GM19372 (cell line): ENCODE measurements around the gene CHAT.
"Not testable (repeated sequence)": the region's sequence is repeated elsewhere in the genome, so short reads cannot be mapped to it uniquely, and the experiment has no call there.

Experiments used
- ATAC-seq: cut with Tn5 transposase; IDR thresholded peaks from one replicate; pipeline ENCODE4 v1.9.1; 2021; ENCODE audit warnings: mild to moderate bottlenecking, low read depth, moderate library complexity; ENCODE audit not compliant: unreplicated experiment

The CHAT gene

DNA sequence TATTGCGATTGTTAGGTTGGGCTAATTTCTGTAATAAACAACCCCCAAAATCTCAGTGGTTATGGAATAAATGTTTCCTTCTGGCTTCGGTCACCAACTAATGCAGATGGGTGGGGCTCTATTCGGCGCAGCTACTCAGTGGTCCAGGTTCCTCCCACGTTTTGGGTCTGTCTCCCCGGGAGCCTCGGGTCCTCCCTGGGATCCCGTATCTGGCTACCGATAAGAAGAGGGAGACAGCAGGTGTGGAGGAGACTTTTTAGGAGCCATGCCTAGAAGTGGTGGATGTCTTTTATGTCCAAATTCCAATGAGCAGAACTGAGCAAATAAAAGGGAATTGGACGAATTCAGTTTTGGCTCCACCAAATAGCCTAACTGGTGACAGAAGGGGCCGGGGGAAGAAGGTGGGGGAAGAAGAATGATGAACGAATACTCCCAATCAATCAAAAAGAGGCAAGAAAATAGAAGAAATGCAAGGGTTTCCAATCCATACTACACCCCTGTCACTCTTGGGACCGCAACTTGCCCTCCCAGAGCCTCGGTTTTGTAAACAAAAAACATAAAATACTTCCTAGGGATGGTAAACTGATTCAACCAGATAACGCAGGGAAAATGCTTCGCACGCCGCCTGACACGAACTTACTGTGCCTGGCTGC is 65.1 kb downstream of the CHAT start:
- ATAC-seq: no peak

DNA sequence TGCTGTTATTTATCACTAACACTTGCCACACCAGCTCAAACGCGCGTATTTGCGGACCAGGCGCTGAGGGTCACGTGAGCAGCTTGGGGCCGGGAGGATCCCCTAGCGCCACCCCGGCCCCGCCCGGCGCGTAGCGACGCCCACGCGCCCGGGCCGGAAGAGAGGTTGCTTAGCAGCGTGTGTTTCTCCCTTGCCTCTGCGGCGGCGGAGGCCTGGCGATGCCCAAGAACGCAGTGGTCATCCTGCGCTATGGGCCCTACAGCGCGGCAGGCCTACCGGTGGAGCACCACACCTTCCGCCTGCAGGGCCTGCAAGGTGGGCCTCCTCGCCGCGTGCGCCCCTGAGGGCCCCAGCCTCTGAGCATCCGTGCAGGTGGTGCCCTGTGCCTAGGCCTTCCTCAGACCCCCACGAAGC is 65.7 kb downstream of the CHAT start, which contains the start of gene C10orf53:
Gene C10orf53 (plus strand): TSS at position 172 of the 414 bp plus-strand sequence. CDS start 47 bp downstream, at position 219.
- ATAC-seq: no peak

DNA sequence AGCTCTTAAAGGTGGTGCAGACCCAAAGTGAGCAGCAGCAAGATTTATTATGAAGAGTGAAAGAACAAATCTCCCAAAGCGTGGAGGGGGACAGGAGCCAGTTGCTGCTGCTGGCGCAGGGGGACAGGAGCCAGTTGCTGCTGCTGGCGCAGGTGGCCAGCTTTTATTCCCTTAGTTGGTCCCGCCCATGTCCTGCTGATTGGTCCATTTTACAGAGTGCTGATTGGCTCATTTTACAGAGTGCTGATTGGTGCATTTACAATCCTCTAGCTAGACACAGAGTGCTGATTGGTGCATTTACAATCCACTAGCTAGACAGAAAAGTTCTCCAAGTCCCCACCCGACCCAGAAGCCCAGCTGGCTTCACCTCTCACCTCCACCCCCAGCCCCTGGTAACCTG is 68.6 kb downstream of the CHAT start:
- ATAC-seq: not testable (repeated sequence)

DNA sequence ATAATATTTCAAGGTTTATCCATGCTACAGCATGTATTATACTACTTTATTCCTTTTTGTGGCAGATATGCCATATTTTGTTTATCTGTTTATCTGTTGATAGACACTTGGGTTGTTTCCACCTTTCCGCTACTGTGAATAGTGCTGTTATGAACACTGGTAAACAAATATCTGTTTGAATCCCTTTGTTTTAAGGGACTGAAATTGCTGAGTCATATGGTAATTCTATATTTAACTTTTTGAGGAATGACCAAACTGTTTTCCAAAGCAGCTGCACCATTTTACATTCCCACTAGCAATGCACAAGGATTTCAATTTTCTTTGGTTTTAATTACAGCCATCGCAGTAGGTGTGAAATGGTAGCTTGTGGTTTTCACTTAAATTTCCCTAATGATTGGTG is 69.0 kb downstream of the CHAT start:
- ATAC-seq: no peak

DNA sequence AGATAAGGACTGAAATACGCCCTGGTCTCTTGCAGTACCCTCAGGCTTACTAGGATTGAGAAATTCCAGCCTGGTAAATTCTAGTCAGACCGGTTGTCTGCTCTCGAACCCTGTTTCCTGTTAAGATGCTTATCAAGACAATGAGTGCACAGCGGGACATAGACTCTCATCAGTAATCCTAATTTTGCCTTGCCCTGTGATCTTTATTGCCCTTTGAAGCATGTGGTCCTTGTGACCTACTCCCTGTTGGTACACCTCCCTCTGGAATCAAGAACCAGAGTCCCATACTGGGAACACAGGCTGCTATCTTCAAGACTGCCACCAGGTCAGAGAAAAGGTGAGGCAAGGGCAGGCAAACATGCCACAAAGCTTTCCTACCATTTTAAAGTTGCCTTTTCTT is 72.8 kb downstream of the CHAT start:
- no peak for ATAC-seq

DNA sequence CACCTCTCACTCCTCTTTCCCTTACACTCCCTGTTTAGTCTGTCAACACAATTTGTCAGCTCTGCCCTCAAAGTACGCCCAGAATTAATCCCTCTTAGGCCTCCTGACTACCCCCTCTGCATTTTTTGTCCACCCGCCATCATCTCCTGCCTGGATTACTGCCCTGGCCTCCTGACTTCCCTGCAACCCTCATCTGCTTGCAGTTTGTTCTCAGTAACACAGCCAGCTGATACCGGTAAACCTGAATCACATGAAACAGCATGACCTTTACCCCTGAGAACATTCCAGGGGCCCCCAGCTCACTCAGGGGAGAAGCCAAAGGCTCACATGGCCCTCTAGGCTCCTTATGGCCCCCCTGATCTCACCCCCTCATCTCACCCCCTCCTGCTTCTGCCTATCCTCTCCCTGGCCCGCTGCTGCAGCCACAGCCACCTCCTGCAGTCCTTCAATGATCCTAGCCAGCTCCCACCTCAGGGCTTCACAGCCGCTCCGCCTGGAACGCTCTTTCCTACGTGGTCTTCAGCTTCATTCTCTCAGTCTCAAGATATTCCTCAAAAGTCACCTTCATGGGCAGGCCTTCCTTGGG is 74.5 kb downstream of the CHAT start:
- ATAC-seq: no peak

DNA sequence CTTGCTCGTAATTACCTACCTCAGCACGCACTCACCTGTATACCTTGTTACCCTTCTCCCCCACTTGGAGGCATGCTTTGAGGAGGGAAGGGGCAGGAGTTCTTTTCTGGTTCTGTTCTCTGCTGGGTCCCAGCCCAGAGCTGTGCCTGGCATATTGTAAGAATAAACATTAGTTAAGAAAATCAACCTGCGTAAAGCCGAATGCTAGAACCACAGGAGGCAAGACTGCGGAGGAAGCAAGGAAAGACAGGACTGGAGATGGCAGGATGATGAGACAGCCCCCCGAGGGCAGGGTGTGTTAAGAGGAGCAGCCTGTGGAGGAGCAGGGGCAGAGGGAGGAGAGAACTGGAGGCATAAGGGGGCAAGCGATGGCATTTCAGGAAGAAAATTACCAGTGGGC is 75.1 kb downstream of the CHAT start:
- no peak for ATAC-seq

DNA sequence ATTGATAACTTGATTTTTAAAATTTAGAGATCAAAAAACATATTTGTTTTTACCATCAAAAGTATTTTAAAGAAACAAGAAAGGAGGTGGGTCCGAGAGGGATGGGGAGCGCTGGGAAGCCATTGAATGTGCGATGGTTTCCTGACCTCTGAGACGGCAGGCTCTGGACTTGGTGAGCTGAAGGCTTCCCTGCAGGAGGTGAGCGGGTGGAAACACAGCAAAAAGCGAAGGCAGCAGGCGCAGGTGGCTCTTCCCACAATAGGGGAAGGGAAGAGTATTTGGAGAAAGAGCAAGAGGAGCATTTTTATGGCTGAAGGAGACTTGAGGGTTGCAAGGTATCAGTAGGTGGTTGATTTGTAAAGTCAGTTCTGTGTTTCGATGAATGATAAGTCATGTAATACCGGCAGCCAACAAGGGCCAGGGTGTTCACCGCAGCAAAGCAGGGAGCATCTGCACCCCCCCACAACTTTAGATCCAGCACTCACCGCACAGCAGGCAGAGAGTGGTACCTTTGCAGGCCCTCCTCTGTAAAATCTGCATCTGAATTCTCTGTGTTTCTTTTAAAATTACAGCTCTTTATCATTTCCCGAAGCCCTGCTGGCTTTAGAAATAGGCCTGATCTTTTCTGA is 76.2 kb downstream of the CHAT start:
- ATAC-seq: no peak

DNA sequence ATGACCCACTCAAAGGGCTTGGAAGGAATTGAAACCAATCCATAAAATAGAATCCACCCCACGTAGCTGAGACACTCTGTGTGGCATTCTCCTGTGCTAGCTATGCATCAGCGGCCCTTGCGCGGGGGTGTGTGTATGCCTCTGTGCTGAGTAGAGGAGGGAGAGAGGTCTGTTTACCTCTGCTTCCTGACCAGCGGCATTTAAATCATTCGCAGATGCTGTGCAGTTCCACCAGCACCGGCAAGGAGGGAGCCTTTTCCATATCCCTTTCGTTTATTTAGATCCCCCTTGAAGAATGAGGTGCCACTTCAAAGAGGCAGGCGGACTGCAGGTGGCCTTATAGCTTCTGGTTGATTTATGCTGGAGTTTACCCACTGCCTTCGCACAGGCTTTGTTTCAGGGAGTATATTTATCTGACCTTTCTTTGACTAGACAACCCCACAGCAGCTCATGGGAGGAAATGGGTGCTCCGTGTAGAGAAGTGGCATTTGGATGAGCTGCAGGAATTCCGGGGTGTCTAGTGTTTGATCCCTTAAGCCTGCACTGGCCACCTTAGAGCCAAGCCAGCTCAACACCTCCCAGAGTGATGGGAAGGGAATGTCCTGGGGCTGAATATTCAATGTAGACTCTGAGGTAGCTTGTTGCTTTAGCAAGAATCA is 77.0 kb downstream of the CHAT start:
- ATAC-seq: no peak

DNA sequence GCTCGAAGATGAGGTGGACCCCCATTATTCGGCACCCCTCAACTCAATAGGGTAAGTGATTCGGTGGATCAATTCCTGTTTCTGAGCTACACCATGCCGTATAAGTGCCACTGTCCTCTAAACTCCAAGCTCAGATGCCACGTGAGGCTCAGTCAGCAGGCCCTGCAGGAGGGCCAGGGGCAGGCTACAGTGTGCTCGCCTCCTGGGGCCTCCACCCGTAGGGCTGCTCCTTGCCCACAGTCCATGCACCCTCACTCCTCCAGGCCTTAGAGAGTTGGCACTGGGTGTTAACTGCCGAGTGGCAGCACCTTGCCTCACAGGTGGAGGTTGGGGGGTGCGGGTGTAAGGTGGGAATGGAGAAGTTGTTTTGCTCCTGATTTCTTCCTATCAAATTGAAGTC is 77.8 kb downstream of the CHAT start:
- ATAC-seq: no peak

DNA sequence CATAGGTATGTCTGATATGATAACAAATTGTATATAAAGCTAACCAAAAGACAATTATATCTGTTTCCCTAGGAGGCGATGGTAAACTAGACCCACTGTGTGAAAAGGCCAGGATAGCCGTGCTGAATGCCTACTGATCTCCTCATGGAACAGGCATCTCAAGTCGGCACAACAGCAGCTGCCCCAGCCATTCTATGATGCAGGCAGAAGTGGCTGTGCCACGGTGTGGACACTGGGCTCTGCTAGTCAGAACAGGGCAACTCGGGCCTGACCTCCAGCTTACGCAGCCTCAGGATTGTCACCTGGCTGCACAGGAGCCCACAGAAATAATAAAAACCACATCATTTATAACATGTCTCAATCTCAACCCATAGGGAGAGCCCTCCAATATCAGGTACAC is 80.6 kb downstream of the CHAT start:
- ATAC-seq: no peak

DNA sequence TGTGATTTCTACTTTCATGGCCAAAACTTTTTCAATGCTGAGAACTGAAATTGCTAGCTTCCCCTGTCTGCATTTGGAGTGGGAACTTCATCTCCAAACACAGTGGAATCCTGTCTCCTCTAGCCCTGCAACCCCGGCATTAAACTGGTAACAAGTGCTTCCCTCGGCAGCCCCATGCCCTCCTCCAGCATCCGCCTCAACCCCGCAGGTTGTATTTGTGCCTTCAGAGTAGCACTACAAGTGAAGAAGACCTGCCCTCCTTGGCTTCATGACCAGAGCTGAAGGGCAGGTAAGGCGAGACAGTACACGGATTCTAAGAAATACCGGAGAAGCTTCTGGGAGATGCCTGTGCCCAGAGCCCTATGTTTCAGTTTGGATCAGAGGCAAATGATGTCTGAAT is 82.5 kb downstream of the CHAT start:
- no peak for ATAC-seq

DNA sequence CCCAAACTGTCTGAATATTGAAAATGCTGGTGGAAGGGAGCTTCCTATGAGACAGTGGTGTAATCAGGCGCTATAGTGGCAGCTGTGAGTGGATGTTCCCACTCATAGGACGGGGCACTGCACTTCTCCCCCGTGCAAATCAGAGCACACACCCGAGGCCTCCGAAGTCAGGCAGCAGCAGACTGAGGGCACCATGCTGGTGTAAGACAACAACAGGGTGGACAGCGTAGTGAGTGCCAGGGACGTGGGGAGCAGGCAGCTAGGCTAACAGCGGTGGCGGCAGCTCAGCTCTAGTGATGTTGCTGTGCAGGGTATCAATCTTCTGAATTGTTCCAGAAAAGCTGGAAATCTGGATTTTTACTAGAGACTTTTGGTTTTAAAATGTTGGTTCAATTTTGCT is 84.8 kb downstream of the CHAT start:
- ATAC-seq: no peak

DNA sequence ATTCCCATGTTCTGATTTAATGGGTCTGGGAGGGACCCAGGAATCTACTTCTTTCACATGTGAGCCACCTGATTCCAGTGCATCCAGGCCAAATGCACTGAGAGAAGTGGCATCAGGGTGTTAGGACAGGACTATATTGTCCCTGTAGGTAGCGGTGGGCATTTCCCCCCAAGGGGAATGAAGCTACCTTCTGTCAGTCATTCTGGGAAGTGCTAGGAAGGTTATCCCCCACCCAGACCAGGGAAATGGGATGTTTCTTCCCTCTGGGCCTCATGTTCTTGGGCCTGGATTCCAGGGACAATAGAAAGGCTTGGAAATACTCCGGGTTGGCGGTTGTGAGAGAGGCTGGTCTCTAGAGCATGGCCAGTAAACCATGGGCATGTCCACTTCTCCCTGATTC is 86.4 kb downstream of the CHAT start:
- no peak for ATAC-seq

DNA sequence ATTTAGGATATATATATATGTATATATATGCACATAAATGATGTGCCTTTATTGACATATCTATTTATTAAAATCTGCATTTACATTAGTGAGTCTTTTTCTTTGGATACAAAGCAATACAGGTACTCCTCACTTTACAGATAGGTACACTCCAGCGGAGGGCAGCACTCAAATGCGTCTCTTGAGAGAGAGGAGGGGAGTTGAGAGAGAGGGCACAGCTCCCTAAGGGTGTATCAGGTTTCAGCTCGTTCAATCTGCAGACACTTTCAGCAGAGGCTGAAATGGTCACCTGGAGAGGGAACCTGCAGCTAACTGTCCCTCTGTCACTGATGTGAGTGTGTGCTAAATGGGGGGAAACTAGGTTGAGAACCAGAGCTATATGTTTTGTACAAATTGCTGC is 87.2 kb downstream of the CHAT start:
- ATAC-seq: no peak

DNA sequence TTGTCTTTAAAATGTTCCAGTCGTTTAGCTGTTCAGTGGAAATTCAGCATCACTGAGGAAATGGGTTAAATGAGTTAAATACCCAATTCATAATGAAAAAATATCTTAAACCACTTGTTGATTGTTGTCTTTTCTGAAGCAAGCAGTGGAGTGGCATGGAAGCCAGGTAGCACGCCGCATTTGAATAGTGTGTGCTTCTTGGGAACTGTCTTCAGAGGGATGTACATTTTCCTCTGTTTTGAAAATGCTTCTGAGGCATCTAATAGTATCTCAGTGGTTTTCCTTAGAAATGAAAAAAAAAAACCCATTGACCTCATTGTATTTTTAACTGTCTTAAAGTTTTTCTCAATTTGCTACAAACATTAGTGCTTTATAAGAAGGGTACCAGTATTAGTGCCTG is 93.7 kb downstream of the CHAT start:
- ATAC-seq: no peak

DNA sequence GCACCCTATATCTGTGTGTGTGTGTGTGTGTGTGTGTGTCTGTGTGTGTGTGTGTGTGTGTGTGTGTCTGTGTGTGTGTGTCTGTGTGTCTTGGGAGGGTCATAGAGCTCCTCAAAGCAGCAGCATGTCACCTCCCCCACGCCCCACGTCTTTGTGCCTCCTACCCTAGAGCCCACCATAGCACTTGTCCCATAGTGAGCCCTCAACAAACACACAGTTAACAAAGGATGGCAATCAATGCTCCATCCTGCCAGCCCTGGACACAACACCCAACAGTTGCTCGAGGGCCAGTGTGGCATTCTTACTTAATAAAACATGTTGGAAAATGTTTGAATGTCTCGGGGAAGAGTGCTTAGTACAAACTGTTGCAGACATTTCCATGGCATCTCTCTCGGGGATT is 96.1 kb downstream of the CHAT start:
- no peak for ATAC-seq

DNA sequence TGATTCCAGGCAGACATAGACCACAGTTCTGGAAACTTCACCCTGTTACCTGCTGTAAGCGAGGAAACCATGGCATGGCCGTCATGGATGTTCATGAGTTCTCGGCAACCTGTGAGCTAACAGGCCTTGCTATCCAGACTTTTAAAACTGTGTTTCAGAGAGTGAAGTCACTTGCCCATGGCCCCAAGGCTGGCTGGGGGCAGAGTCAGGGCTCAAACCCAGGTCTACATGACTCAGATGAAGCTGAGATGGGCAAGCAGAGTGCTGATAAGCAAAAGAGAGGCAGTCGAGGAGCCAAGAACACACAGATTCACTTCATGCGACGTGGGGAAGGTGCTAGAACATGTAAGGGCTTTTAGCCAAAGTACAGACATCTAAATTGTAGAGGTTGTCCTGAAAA is 97.1 kb downstream of the CHAT start:
- no peak for ATAC-seq

DNA sequence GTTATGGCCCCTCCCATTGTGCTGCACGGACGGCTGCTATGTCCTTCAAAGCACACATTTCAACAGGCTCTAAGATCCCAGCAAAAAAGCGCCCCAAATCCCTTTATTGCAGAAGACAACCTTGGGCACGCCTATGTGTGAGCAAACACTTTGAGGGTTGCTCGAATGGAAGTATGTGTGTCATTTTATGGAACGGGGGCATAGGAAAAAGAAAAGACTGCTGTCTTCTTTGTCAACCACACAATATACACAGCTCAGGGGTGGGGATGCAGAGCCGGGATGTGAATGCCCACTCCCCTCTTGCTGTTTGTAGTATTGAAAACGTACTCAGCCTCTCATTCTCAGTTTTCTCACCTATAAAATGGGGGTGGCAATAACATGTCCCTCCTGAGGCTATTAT is 97.6 kb downstream of the CHAT start:
- ATAC-seq: no peak

DNA sequence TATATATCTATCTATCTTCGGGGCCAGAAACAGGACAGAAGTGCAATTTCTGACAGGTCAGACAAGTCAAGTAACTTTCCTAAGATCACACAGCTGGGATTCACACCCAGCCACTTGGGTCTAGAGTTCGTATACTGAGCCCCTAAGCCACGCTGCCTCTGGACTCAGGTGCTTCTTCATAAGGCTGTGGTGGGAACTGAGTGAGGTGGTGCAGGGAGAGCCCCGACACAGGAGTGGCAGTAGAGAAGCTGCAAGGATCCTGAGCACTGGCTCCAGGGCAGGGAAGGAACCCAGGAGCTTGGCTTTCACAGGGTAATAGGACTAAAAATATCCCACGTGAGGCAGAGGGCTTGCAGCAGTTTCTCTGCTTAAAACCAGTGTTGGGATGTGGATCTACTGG is 99.4 kb downstream of the CHAT start:
- no peak for ATAC-seq
